CD4-positive, alpha-beta T cell (primary cell): ENCODE results near the gene SLC38A10. TPM values are rescaled to one million over a fixed set of nuclear protein-coding genes. Genes with fewer than 3 reads are reported as not detected.

Experiments used
- ATAC-seq: fragments of 200-7000 bp; cut with Tn5 transposase; one replicate; pipeline ENCODE4 v1.10.0; 2022; ENCODE audit warnings: mild to moderate bottlenecking; ENCODE audit not compliant: poor library complexity
- CTCF ChIA-PET: fragments of 350-600 bp; sonication (Branson Sonifier 250); formaldehyde crosslinking; loops from one replicate; lab custom pipeline; 2021; ENCODE audit warnings: antibody characterized with exemption, inconsistent platforms; lab: Charles Lee
- POLR2A ChIA-PET: fragments of 350-600 bp; sonication (Branson Sonifier 250); formaldehyde crosslinking; loops from one replicate; lab custom pipeline; 2021; ENCODE audit warnings: antibody characterized with exemption, inconsistent platforms; lab: Charles Lee
- DNase-seq, 14 experiments: peaks; one replicate each; pipeline ENCODE4 v3.0.0-alpha.2; 2013 to 2020; ENCODE audit warnings: mixed read lengths in 2 of 14
- H3K27ac ChIP-seq, 2 donors: one replicate each; pipeline versions ENCODE4 v1.5.1 to v1.7.0; 2013; ENCODE audit warnings: low read length in 2 of 2, low read depth in 1 of 2, mild to moderate bottlenecking in 1 of 2
- H3K27me3 ChIP-seq, 2 experiments: 1 replicate in 1 of 2; 2 replicates in 1 of 2; pipeline versions ENCODE4 v1.6.1 to v1.7.0; 2013; ENCODE audit warnings: low read length in 2 of 2, control low read depth in 1 of 2, mild to moderate bottlenecking in 1 of 2, moderate library complexity in 1 of 2; ENCODE audit not compliant: insufficient read depth in 2 of 2, control insufficient read depth in 1 of 2
- H3K36me3 ChIP-seq: one replicate; pipeline ENCODE4 v1.6.1; 2013; ENCODE audit warnings: low read length, control low read depth; ENCODE audit not compliant: insufficient read depth
- H3K4me1 ChIP-seq: one replicate; pipeline ENCODE4 v1.6.1; 2013; ENCODE audit warnings: low read length, control low read depth; ENCODE audit not compliant: insufficient read depth
- H3K4me3 ChIP-seq: one replicate; pipeline ENCODE4 v1.5.1; 2013; ENCODE audit warnings: mild to moderate bottlenecking, low read length, moderate library complexity
- H3K9me3 ChIP-seq, 2 experiments: 1 replicate in 1 of 2; 2 replicates in 1 of 2; pipeline versions ENCODE4 v1.6.1 to v1.7.0; 2013; ENCODE audit warnings: low read length in 2 of 2, mild to moderate bottlenecking in 2 of 2, control low read depth in 1 of 2, moderate library complexity in 1 of 2; ENCODE audit not compliant: control insufficient read depth in 1 of 2, insufficient read depth in 1 of 2
- H3K27ac Mint-ChIP-seq: one replicate; pipeline ENCODE4 v1.8.0; 2020; ENCODE audit warnings: mixed read lengths
- H3K27me3 Mint-ChIP-seq: one replicate; pipeline ENCODE4 v1.8.0; 2021; ENCODE audit warnings: mixed read lengths
- H3K36me3 Mint-ChIP-seq: one replicate; pipeline ENCODE4 v1.8.0; 2021; ENCODE audit warnings: low read depth, mixed read lengths
- H3K4me1 Mint-ChIP-seq: one replicate; pipeline ENCODE4 v1.8.0; 2021; ENCODE audit warnings: low read depth, mixed read lengths
- H3K4me3 Mint-ChIP-seq: one replicate; pipeline ENCODE4 v1.8.0; 2020; ENCODE audit warnings: mild to moderate bottlenecking, mixed read lengths
- H3K9me3 Mint-ChIP-seq: one replicate; pipeline ENCODE4 v1.8.0; 2020; ENCODE audit warnings: mixed read lengths
- CTCF ChIP-seq: fragments of 200-600 bp; IDR thresholded peaks from one replicate; pipeline ENCODE4 v1.8.0; 2022; ENCODE audit warnings: antibody characterized with exemption, mild to moderate bottlenecking
- intact Hi-C, 2 experiments: fragments of 100-400 bp; cut with DNase I in 1 of 2; cut with micrococcal nuclease in 1 of 2; formaldehyde crosslinking; loops; one replicate each; pipeline versions ENCODE4 v1.15.1 to v1.9.0; 2023 to 2025; cut with DNase I, micrococcal nuclease
- total RNA-seq, 174 experiments: library from RNA in 2 of 174; stranded (reverse) in 2 of 174; gene quantifications; one replicate each; pipeline ENCODE4 v1.2.3 and lab custom pipeline; 2021 to 2026

Gene SLC38A10
- total RNA-seq, 2 experiments from 2014 or later: 22.8 to 26.4 TPM

GRCh38 chr17:81334391-81334901 lies 39.3 kb upstream of the SLC38A10 start:
- Mint-ChIP-seq H3K27me3 (peaks cover 42% of the 10 kb centered on the region), H3K36me3 (no peaks in the 10 kb centered on the region), H3K9me3 (no peaks in the 10 kb centered on the region), H3K4me3 (no peak overlapping the region), H3K27ac (no peak overlapping the region), H3K4me1 (no peaks in the 10 kb centered on the region)
- Histone ChIP-seq H3K36me3 (no peaks in the 10 kb centered on the region), H3K9me3 (peaks cover 0 to 23% of the 10 kb centered on the region in 2 experiments), H3K27me3 (peaks cover 24 to 26% of the 10 kb centered on the region in 2 experiments), H3K27ac (no peak overlapping the region), H3K4me1 (peaks cover 5% of the 10 kb centered on the region), H3K4me3 (no peak overlapping the region)
- intact Hi-C loops: no loop called here
- POLR2A ChIA-PET: no interaction called here
- ATAC-seq (no peak), DNase-seq (no peak)
- CTCF ChIA-PET: no interaction called here
- TF ChIP-seq CTCF: no peak

- no peak overlapping the region for H3K4me3 ChIP-seq
- peaks cover 35% of the 10 kb centered on the region for H3K27me3 Mint-ChIP-seq
- peaks cover 6% of the 10 kb centered on the region for H3K4me1 ChIP-seq
- ATAC-seq (no peak), DNase-seq (no peak)
- no peak overlapping the region for H3K4me3 Mint-ChIP-seq
- no peaks in the 10 kb centered on the region for H3K36me3 Mint-ChIP-seq
- H3K27me3 ChIP-seq: peaks cover 20 to 21% of the 10 kb centered on the region in 2 experiments
- intact Hi-C loops: no loop called here
- no peaks in the 10 kb centered on the region for H3K4me1 Mint-ChIP-seq
- TF ChIP-seq CTCF: no peak
- no peak overlapping the region for H3K27ac Mint-ChIP-seq
- H3K9me3 Mint-ChIP-seq: no peaks in the 10 kb centered on the region
- H3K27ac ChIP-seq: no peak overlapping the region
- POLR2A ChIA-PET: no interaction called here
- peaks cover 0 to 22% of the 10 kb centered on the region in 2 experiments for H3K9me3 ChIP-seq
- CTCF ChIA-PET: no interaction called here
- H3K36me3 ChIP-seq: no peaks in the 10 kb centered on the region
Measured at GRCh38 chr17:81333616-81334368, 38.7 kb upstream of the SLC38A10 start.

- Histone ChIP-seq H3K27me3 (peaks cover 15 to 18% of the 10 kb centered on the region in 2 experiments), H3K27ac (no peak overlapping the region), H3K4me3 (no peak overlapping the region), H3K36me3 (no peaks in the 10 kb centered on the region), H3K4me1 (peaks cover 6% of the 10 kb centered on the region), H3K9me3 (peaks cover 0 to 18% of the 10 kb centered on the region in 2 experiments)
- Mint-ChIP-seq H3K36me3 (no peaks in the 10 kb centered on the region), H3K4me1 (no peaks in the 10 kb centered on the region), H3K27ac (no peak overlapping the region), H3K27me3 (peaks cover 27% of the 10 kb centered on the region), H3K4me3 (no peak overlapping the region), H3K9me3 (no peaks in the 10 kb centered on the region)
- no peak for ATAC-seq
- DNase-seq: no peak
- TF ChIP-seq CTCF: no peak
- intact Hi-C loops: no loop called here
- POLR2A ChIA-PET: no interaction called here
- CTCF ChIA-PET: no interaction called here
Measured at GRCh38 chr17:81332914-81333528, 37.9 kb upstream of the SLC38A10 start.
